HepG2 (cell line): ENCODE results near the gene TPD52L2. TPM values are rescaled to one million over a fixed set of nuclear protein-coding genes. Genes with fewer than 3 reads are reported as not detected.

Source experiments
- ATAC-seq: fragments of 200-7000 bp; cut with Tn5 transposase; 3 replicates; pipeline ENCODE4 v1.9.1; 2020; ENCODE audit warnings: mild to moderate bottlenecking, moderate library complexity
- BruUV-seq: library from RNA; stranded (reverse); fragments of 400-500 nt; replicated peaks from 2 replicates; lab custom pipeline; 2021; lab: Mats Ljungman, UMichigan
- CTCF ChIA-PET: fragments of 300-600 bp; formaldehyde crosslinking; extraction: SDS; loops from one replicate; lab custom pipeline; 2021; ENCODE audit warnings: low total read pairs, inconsistent platforms, low intra/inter-chr PET ratio; lab: Yijun Ruan, JAX
- POLR2A ChIA-PET: fragments of 350-600 bp; sonication (Branson Sonifier 250); formaldehyde crosslinking; loops from one replicate; lab custom pipeline; 2020; ENCODE audit warnings: antibody characterized with exemption, inconsistent platforms; lab: Yijun Ruan, JAX
- DNase-seq: peaks from one replicate; pipeline ENCODE4 v3.0.0-alpha.2; 2015; ENCODE audit warnings: low spot score
- FAIRE-seq: peaks from 3 replicates; lab custom pipeline; 2011; peaks lifted over from hg19 to GRCh38; lab: Jason Lieb, UNC
- H2AFZ ChIP-seq: one replicate; pipeline ENCODE4 v1.6.1; 2011; ENCODE audit warnings: low read length, inconsistent platforms
- H3K27ac ChIP-seq: fragments of 300-600 bp; 3 replicates; pipeline ENCODE4 v1.8.0; 2011; ENCODE audit warnings: mixed run types, mild to moderate bottlenecking, mixed read lengths, low read length, inconsistent platforms; ENCODE audit not compliant: insufficient read depth; ENCODE audit errors: extremely low read length
- H3K27me3 ChIP-seq, 2 experiments: fragments of 200-600 bp in 1 of 2; 2 replicates in 1 of 2; 3 replicates in 1 of 2; pipeline versions ENCODE4 v1.6.0 to v1.8.0; 2011; ENCODE audit warnings: low read length in 2 of 2, mild to moderate bottlenecking in 2 of 2, moderate library complexity in 2 of 2, inconsistent platforms in 1 of 2; ENCODE audit not compliant: insufficient read depth in 2 of 2, control insufficient read depth in 1 of 2
- H3K36me3 ChIP-seq, 2 experiments: fragments of 200-600 bp in 1 of 2; replicated peaks in 1 of 2; 2 replicates in 1 of 2; 3 replicates in 1 of 2; pipeline versions ENCODE4 v1.5.1 to v1.8.0; 2011; ENCODE audit warnings: low read length in 2 of 2, inconsistent platforms in 1 of 2; ENCODE audit not compliant: insufficient read depth in 2 of 2, control insufficient read depth in 1 of 2
- H3K4me1 ChIP-seq: 2 replicates; pipeline ENCODE4 v1.5.1; 2012; ENCODE audit warnings: low read length, inconsistent platforms; ENCODE audit not compliant: insufficient read depth
- H3K4me2 ChIP-seq: 2 replicates; pipeline ENCODE4 v1.6.0; 2011; ENCODE audit warnings: low read depth, low read length, inconsistent platforms
- H3K4me3 ChIP-seq, 3 experiments: fragments of 200-600 bp in 1 of 3; sonication (generic), shearing (Covaris generic) in 1 of 3; replicated peaks in 1 of 3; 2 replicates each; pipeline ENCODE4 v1.5.1; 2011 to 2016; ENCODE audit warnings: low read length in 3 of 3, inconsistent platforms in 2 of 3, low read depth in 2 of 3, mild to moderate bottlenecking in 2 of 3, control low read depth in 1 of 3, mixed read lengths in 1 of 3; ENCODE audit not compliant: insufficient read depth in 1 of 3
- H3K79me2 ChIP-seq: one replicate; pipeline ENCODE4 v1.6.1; 2011; ENCODE audit warnings: low read length, inconsistent platforms; ENCODE audit not compliant: insufficient read depth
- H3K9ac ChIP-seq: 2 replicates; pipeline ENCODE4 v1.6.0; 2011; ENCODE audit warnings: mild to moderate bottlenecking, low read depth, low read length, inconsistent platforms; ENCODE audit not compliant: insufficient read depth
- H3K9me3 ChIP-seq: 2 replicates; pipeline ENCODE4 v1.5.1; 2012; ENCODE audit warnings: mild to moderate bottlenecking, low read length
- H4K20me1 ChIP-seq: 2 replicates; pipeline ENCODE4 v1.6.0; 2011; ENCODE audit warnings: inconsistent platforms, mild to moderate bottlenecking, low read length, moderate library complexity; ENCODE audit not compliant: insufficient read depth
- ARID3A ChIP-seq: IDR thresholded peaks from 2 replicates; pipeline ENCODE4 v1.6.1; 2012; ENCODE audit warnings: low read depth, low read length, improper control_type of control experiment
- ETV5 ChIP-seq: IDR thresholded peaks from 2 replicates; pipeline ENCODE4 v1.6.1; 2018; ENCODE audit warnings: missing biosample characterization, missing genetic modification reagents, inconsistent platforms, borderline replicate concordance
- HMGXB4 ChIP-seq, 2 experiments: sonication (generic) in 1 of 2; formaldehyde crosslinking in 1 of 2; IDR thresholded peaks; 2 replicates each; pipeline versions ENCODE4 v1.4.0 to v1.6.1; 2018 to 2020; ENCODE audit warnings: missing genetic modification reagents in 2 of 2, borderline replicate concordance in 1 of 2, low read depth in 1 of 2, mild to moderate bottlenecking in 1 of 2, missing biosample characterization in 1 of 2
- PITX1 ChIP-seq: sonication (generic); formaldehyde crosslinking; IDR thresholded peaks from 2 replicates; pipeline ENCODE4 v1.5.1; 2020; ENCODE audit warnings: mild to moderate bottlenecking, missing genetic modification reagents
- SRY ChIP-seq: sonication (generic); formaldehyde crosslinking; IDR thresholded peaks from 2 replicates; pipeline ENCODE4 v1.8.0; 2022; ENCODE audit warnings: mild to moderate bottlenecking, missing genetic modification reagents
- ZBTB42 ChIP-seq: sonication (generic); formaldehyde crosslinking; IDR thresholded peaks from 2 replicates; pipeline ENCODE4 v1.5.0; 2020; ENCODE audit warnings: mild to moderate bottlenecking, missing genetic modification reagents
- ZMAT5 ChIP-seq: sonication (generic); formaldehyde crosslinking; IDR thresholded peaks from 2 replicates; pipeline ENCODE4 v1.5.0; 2020; ENCODE audit warnings: mild to moderate bottlenecking, low read depth, missing genetic modification reagents, borderline replicate concordance
- ZNF160 ChIP-seq: sonication (generic); formaldehyde crosslinking; IDR thresholded peaks from 2 replicates; pipeline ENCODE4 v1.8.0; 2022; ENCODE audit warnings: mild to moderate bottlenecking, inconsistent platforms, missing genetic modification reagents
- ZNF629 ChIP-seq: sonication (generic); formaldehyde crosslinking; conservative IDR thresholded peaks from 2 replicates; pipeline ENCODE4 v1.5.0; 2020; ENCODE audit warnings: missing genetic modification reagents
- WGBS: methylation state at CpG from one replicate; pipeline ENCODE4 v1.1.6; 2017; ENCODE audit warnings: low lambda C conversion rate; 5-methylcytosine and 5-hydroxymethylcytosine counted together
- in situ Hi-C: cut with HindIII; loops from 2 replicates; pipeline ENCODE4 v1.10.0; 2017; ENCODE audit warnings: low pct_unique_long_range_greater_than_20kb; ENCODE audit not compliant: extremely low pct_ligation_motif_present
- intact Hi-C: fragments of 100-400 bp; cut with micrococcal nuclease; formaldehyde crosslinking; loops from one replicate; pipeline ENCODE4 v1.10.0; 2022; ENCODE audit not compliant: unreplicated experiment
- polyA plus RNA-seq, 8 experiments: library from polyadenylated mRNA; depleted of rRNA in 3 of 8; stranded (reverse) in 7 of 8; unstranded in 1 of 8; fragments of >200 nt; fragmentation: Illumina TruSeq in 4 of 8; extraction: Trizol in 4 of 8; gene quantifications; 2 replicates each; pipeline versions ENCODE4 v1.2.1 to v1.2.3, GENCODE V29; 2011 to 2016; ENCODE audit warnings: low read depth in 4 of 8, missing spikeins in 1 of 8, mixed read lengths in 1 of 8; ENCODE audit not compliant: insufficient read depth in 1 of 8
- total RNA-seq, 5 experiments: library from RNA; depleted of rRNA; stranded (reverse); fragments of >200 nt; fragmentation: Illumina TruSeq; extraction: Trizol; gene quantifications; 2 replicates each; pipeline ENCODE4 v1.2.3, GENCODE V29; 2016; ENCODE audit warnings: low read depth in 1 of 5
- TF ChIP-seq, protein P1 (sequence below): sonication (generic); formaldehyde crosslinking; IDR thresholded peaks from 2 replicates; pipeline ENCODE4 v1.4.0; 2020; ENCODE audit warnings: missing genetic modification reagents
- TF ChIP-seq, protein P2 (sequence below): sonication (generic); formaldehyde crosslinking; IDR thresholded peaks from 2 replicates; pipeline ENCODE4 v1.5.0; 2020; ENCODE audit warnings: mild to moderate bottlenecking, missing genetic modification reagents

Gene TPD52L2
- total and polyA plus RNA-seq, 2 of the 13 experiments (the other 11 are each of a cell fraction or from before 2014, with no cell fraction given): 156 to 184 TPM

DNA sequence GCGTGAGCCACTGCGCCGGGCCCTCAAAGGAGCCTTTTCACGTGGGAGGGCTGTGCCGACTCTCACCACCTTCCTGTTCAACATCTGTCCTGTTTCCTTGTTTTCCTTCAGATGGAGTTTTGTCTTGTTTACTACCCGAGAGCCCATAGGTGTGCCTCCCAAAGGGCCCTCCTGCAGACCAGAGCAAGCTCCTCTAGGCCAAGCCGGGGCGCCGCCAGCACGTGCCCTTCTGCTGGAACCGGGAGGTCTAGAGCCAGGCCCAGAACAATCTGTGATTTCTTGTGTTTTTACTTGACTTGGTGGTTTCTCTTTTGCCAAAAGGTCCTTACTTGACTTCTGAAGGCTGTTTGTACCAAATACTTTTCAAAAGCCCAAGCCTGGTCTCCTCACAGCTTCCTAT, 21.9 kb downstream of the TPD52L2 start:
- H3K4me3 ChIP-seq: no peak overlapping the region
- no peaks in the 10 kb centered on the region for H3K9me3 ChIP-seq
- no peaks in the 10 kb centered on the region for H3K4me1 ChIP-seq
- DNase-seq: no peak
- peaks cover 25% of the 10 kb centered on the region; the same call in 1 of the 2 replicates for H4K20me1 ChIP-seq
- WGBS: 97% methylated on average over 11 of the region's 11 CpGs
- in situ Hi-C loops (no loop called here), intact Hi-C loops (no loop called here)
- BruUV-seq: no TSS peak
- peaks cover 69 to 90% of the 10 kb centered on the region in 2 experiments for H3K36me3 ChIP-seq
- H3K27me3 ChIP-seq: no peaks in the 10 kb centered on the region
- CTCF ChIA-PET: no interaction called here
- no peak overlapping the region for H2AFZ ChIP-seq
- H3K4me2 ChIP-seq: no peak overlapping the region
- no peak overlapping the region for H3K9ac ChIP-seq
- no peak for FAIRE-seq
- no peak for ATAC-seq
- POLR2A ChIA-PET: interaction anchor here (1.0 kb wide), 1 partner anchor 28 kb away, joined by 3 read pairs; no protein-coding TSS in a partner anchor
- H3K27ac ChIP-seq: no peak overlapping the region
- H3K79me2 ChIP-seq: peaks cover 13% of the 10 kb centered on the region
- TF ChIP-seq ZBTB42 (CRISPR knock-in tag) (no peak), ETV5 (CRISPR knock-in tag) (no peak), ARID3A (no peak), ZMAT5 (CRISPR knock-in tag) (no peak), SRY (CRISPR knock-in tag) (no peak), ZNF629 (CRISPR knock-in tag) (no peak), PITX1 (CRISPR knock-in tag) (no peak), HMGXB4 (CRISPR knock-in tag; IDR thresholded peaks at IDR 0.05; ENCODE audit: borderline replicate concordance in 1 of 2, low read depth in 1 of 2) (no peak), ZNF160 (no peak)
- TF ChIP-seq, protein P1, sequence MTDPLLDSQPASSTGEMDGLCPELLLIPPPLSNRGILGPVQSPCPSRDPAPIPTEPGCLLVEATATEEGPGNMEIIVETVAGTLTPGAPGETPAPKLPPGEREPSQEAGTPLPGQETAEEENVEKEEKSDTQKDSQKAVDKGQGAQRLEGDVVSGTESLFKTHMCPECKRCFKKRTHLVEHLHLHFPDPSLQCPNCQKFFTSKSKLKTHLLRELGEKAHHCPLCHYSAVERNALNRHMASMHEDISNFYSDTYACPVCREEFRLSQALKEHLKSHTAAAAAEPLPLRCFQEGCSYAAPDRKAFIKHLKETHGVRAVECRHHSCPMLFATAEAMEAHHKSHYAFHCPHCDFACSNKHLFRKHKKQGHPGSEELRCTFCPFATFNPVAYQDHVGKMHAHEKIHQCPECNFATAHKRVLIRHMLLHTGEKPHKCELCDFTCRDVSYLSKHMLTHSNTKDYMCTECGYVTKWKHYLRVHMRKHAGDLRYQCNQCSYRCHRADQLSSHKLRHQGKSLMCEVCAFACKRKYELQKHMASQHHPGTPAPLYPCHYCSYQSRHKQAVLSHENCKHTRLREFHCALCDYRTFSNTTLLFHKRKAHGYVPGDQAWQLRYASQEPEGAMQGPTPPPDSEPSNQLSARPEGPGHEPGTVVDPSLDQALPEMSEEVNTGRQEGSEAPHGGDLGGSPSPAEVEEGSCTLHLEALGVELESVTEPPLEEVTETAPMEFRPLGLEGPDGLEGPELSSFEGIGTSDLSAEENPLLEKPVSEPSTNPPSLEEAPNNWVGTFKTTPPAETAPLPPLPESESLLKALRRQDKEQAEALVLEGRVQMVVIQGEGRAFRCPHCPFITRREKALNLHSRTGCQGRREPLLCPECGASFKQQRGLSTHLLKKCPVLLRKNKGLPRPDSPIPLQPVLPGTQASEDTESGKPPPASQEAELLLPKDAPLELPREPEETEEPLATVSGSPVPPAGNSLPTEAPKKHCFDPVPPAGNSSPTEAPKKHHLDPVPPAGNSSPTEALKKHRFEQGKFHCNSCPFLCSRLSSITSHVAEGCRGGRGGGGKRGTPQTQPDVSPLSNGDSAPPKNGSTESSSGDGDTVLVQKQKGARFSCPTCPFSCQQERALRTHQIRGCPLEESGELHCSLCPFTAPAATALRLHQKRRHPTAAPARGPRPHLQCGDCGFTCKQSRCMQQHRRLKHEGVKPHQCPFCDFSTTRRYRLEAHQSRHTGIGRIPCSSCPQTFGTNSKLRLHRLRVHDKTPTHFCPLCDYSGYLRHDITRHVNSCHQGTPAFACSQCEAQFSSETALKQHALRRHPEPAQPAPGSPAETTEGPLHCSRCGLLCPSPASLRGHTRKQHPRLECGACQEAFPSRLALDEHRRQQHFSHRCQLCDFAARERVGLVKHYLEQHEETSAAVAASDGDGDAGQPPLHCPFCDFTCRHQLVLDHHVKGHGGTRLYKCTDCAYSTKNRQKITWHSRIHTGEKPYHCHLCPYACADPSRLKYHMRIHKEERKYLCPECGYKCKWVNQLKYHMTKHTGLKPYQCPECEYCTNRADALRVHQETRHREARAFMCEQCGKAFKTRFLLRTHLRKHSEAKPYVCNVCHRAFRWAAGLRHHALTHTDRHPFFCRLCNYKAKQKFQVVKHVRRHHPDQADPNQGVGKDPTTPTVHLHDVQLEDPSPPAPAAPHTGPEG: no peak
- TF ChIP-seq, protein P2, sequence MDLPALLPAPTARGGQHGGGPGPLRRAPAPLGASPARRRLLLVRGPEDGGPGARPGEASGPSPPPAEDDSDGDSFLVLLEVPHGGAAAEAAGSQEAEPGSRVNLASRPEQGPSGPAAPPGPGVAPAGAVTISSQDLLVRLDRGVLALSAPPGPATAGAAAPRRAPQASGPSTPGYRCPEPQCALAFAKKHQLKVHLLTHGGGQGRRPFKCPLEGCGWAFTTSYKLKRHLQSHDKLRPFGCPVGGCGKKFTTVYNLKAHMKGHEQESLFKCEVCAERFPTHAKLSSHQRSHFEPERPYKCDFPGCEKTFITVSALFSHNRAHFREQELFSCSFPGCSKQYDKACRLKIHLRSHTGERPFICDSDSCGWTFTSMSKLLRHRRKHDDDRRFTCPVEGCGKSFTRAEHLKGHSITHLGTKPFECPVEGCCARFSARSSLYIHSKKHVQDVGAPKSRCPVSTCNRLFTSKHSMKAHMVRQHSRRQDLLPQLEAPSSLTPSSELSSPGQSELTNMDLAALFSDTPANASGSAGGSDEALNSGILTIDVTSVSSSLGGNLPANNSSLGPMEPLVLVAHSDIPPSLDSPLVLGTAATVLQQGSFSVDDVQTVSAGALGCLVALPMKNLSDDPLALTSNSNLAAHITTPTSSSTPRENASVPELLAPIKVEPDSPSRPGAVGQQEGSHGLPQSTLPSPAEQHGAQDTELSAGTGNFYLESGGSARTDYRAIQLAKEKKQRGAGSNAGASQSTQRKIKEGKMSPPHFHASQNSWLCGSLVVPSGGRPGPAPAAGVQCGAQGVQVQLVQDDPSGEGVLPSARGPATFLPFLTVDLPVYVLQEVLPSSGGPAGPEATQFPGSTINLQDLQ (CRISPR knock-in tag): no peak
